ENCODE results near the gene NCKIPSD.

Gene NCKIPSD

DNA sequence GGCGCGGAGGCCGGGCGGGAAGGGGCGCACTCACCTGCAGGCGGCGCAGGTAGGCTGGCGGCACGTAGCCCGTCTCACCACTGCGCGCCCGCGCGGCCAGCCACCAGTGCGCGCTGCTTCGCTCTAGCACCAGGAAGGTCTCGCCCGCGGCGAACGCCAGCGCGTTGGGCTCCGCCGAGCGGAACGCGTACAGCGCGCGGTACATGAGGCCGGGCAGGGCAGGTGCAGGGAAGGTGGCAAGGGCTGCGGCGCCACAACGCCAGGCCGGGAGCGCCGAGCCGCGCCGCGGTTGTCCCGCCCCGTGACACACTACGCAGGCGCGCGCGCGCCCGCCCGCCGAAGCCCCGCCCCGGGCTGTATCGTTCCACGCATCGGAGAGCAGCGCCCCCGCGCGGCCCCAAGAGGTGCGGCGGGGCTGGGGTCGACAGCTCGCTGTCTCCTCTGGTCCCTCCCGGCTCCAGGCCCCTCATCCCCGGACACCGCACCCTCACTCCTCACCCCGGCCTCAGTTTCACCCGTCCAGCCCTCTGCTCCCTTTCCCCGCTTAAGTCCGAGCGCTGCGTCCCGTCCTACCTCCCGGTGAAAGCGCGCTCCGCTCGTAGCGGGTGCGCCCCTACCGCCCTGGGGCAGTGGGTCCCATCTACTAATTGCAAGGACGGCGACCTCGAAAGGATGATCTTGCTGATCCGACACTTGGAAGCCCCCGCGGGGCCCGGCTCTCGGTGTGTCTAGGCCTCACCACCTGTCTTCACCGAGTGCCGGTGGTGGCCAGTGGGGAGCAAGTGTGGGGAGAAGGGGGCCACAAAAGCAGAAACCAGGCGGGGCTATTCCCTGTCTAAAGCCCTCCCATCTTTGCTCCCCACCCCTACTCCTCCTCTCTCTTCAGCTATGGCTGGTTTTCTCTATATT lies at the start of gene NCKIPSD (continued):
- TF ChIP-seq ZNF311 (tag by site-specific recombination; IDR thresholded peaks at IDR 0.05; ENCODE audit: borderline replicate concordance) (no peak), ZNF843 (tag by site-specific recombination; IDR thresholded peaks at IDR 0.05) (0 out of 2 replicates have a peak, but pooled peaks have one; percentile 32), ZNF366 (tag by site-specific recombination; conservative IDR thresholded peaks at IDR 0.05) (no peak), ZNF837 (tag by site-specific recombination; IDR thresholded peaks at IDR 0.05) (no peak), HOXC10 (CRISPR knock-in tag; IDR thresholded peaks at IDR 0.05) (no peak), ZNF654 (tag by site-specific recombination; IDR thresholded peaks at IDR 0.05; ENCODE audit: low read depth) (peak; percentile 11; the same call in 1 of the 2 replicates), ZFP69B (tag by site-specific recombination; IDR thresholded peaks at IDR 0.05) (peak; percentile 98), ZNF121 (tag by site-specific recombination; IDR thresholded peaks at IDR 0.05) (no peak), ZNF76 (tag by site-specific recombination; IDR thresholded peaks at IDR 0.05; ENCODE audit: borderline replicate concordance, low read depth) (no peak; the same call in 1 of the 2 replicates), ZNF791 (tag by site-specific recombination; IDR thresholded peaks at IDR 0.05) (no peak), KLF8 (tag by site-specific recombination; IDR thresholded peaks at IDR 0.05) (peak; percentile 71; the same call in 1 of the 2 replicates), ZFP37 (tag by site-specific recombination; IDR thresholded peaks at IDR 0.05) (no peak), ZNF501 (tag by site-specific recombination; IDR thresholded peaks at IDR 0.05) (no peak), ZNF391 (tag by site-specific recombination; IDR thresholded peaks at IDR 0.05; ENCODE audit: borderline replicate concordance, low read depth) (no peak; the same call in 1 of the 2 replicates), ZNF350 (tag by site-specific recombination; IDR thresholded peaks at IDR 0.05) (no peak), MZF1 (tag by site-specific recombination; IDR thresholded peaks at IDR 0.05; ENCODE audit: borderline replicate concordance) (no peak), ZNF202 (tag by site-specific recombination; IDR thresholded peaks at IDR 0.05; ENCODE audit: borderline replicate concordance) (no peak), SP2 (tag by site-specific recombination; IDR thresholded peaks at IDR 0.05) (peak; percentile 33), ZNF670 (tag by site-specific recombination; IDR thresholded peaks at IDR 0.05; ENCODE audit: low read depth) (no peak), ZNF211 (tag by site-specific recombination; IDR thresholded peaks at IDR 0.05; ENCODE audit: low read depth) (no peak), ZNF341 (tag by site-specific recombination; IDR thresholded peaks at IDR 0.05; ENCODE audit: low read depth) (peak; percentile 57), PRDM1 (tag by site-specific recombination; IDR thresholded peaks at IDR 0.05) (no peak), ZNF248 (tag by site-specific recombination; IDR thresholded peaks at IDR 0.05) (no peak), ZNF175 (tag by site-specific recombination; IDR thresholded peaks at IDR 0.05) (no peak)
- TF ChIP-seq, protein P1, sequence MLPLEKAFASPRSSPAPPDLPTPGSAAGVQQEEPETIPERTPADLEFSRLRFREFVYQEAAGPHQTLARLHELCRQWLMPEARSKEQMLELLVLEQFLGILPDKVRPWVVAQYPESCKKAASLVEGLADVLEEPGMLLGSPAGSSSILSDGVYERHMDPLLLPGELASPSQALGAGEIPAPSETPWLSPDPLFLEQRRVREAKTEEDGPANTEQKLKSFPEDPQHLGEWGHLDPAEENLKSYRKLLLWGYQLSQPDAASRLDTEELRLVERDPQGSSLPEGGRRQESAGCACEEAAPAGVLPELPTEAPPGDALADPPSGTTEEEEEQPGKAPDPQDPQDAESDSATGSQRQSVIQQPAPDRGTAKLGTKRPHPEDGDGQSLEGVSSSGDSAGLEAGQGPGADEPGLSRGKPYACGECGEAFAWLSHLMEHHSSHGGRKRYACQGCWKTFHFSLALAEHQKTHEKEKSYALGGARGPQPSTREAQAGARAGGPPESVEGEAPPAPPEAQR (tag by site-specific recombination; IDR thresholded peaks at IDR 0.05), result no peak
- TF ChIP-seq, protein P2, sequence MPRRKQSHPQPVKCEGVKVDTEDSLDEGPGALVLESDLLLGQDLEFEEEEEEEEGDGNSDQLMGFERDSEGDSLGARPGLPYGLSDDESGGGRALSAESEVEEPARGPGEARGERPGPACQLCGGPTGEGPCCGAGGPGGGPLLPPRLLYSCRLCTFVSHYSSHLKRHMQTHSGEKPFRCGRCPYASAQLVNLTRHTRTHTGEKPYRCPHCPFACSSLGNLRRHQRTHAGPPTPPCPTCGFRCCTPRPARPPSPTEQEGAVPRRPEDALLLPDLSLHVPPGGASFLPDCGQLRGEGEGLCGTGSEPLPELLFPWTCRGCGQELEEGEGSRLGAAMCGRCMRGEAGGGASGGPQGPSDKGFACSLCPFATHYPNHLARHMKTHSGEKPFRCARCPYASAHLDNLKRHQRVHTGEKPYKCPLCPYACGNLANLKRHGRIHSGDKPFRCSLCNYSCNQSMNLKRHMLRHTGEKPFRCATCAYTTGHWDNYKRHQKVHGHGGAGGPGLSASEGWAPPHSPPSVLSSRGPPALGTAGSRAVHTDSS (tag by site-specific recombination; IDR thresholded peaks at IDR 0.05), result no peak
- TF ChIP-seq, protein P3, sequence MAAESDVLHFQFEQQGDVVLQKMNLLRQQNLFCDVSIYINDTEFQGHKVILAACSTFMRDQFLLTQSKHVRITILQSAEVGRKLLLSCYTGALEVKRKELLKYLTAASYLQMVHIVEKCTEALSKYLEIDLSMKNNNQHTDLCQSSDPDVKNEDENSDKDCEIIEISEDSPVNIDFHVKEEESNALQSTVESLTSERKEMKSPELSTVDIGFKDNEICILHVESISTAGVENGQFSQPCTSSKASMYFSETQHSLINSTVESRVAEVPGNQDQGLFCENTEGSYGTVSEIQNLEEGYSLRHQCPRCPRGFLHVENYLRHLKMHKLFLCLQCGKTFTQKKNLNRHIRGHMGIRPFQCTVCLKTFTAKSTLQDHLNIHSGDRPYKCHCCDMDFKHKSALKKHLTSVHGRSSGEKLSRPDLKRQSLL (tag by site-specific recombination; IDR thresholded peaks at IDR 0.05), result no peak
- TF ChIP-seq, protein P4, sequence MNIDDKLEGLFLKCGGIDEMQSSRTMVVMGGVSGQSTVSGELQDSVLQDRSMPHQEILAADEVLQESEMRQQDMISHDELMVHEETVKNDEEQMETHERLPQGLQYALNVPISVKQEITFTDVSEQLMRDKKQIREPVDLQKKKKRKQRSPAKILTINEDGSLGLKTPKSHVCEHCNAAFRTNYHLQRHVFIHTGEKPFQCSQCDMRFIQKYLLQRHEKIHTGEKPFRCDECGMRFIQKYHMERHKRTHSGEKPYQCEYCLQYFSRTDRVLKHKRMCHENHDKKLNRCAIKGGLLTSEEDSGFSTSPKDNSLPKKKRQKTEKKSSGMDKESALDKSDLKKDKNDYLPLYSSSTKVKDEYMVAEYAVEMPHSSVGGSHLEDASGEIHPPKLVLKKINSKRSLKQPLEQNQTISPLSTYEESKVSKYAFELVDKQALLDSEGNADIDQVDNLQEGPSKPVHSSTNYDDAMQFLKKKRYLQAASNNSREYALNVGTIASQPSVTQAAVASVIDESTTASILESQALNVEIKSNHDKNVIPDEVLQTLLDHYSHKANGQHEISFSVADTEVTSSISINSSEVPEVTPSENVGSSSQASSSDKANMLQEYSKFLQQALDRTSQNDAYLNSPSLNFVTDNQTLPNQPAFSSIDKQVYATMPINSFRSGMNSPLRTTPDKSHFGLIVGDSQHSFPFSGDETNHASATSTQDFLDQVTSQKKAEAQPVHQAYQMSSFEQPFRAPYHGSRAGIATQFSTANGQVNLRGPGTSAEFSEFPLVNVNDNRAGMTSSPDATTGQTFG (tag by site-specific recombination; IDR thresholded peaks at IDR 0.05; ENCODE audit: borderline replicate concordance), result no peak
- TF ChIP-seq, protein P5, sequence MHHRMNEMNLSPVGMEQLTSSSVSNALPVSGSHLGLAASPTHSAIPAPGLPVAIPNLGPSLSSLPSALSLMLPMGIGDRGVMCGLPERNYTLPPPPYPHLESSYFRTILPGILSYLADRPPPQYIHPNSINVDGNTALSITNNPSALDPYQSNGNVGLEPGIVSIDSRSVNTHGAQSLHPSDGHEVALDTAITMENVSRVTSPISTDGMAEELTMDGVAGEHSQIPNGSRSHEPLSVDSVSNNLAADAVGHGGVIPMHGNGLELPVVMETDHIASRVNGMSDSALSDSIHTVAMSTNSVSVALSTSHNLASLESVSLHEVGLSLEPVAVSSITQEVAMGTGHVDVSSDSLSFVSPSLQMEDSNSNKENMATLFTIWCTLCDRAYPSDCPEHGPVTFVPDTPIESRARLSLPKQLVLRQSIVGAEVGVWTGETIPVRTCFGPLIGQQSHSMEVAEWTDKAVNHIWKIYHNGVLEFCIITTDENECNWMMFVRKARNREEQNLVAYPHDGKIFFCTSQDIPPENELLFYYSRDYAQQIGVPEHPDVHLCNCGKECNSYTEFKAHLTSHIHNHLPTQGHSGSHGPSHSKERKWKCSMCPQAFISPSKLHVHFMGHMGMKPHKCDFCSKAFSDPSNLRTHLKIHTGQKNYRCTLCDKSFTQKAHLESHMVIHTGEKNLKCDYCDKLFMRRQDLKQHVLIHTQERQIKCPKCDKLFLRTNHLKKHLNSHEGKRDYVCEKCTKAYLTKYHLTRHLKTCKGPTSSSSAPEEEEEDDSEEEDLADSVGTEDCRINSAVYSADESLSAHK (tag by site-specific recombination; IDR thresholded peaks at IDR 0.05), result no peak
- TF ChIP-seq, protein P6, sequence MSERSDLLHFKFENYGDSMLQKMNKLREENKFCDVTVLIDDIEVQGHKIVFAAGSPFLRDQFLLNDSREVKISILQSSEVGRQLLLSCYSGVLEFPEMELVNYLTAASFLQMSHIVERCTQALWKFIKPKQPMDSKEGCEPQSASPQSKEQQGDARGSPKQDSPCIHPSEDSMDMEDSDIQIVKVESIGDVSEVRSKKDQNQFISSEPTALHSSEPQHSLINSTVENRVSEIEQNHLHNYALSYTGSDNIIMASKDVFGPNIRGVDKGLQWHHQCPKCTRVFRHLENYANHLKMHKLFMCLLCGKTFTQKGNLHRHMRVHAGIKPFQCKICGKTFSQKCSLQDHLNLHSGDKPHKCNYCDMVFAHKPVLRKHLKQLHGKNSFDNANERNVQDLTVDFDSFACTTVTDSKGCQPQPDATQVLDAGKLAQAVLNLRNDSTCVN (tag by site-specific recombination; optimal IDR thresholded peaks at IDR 0.05), result peak; percentile 88

Data from HEK293 (cell line).